Stimulated activated CD4-positive, alpha-beta T cell treated with anti-CD3 and anti-CD28 coated beads, Interleukin-12 subunit alpha, Interleukin-12 subunit beta, amount 100 ng/mL, for 24 hours (primary cell): ENCODE data around the gene ADAMTS16.

Experiments used
- DNase-seq, 2 experiments: peaks; one replicate each; pipeline ENCODE4 v3.0.0-alpha.2; 2020; ENCODE audit warnings: low read depth in 2 of 2

Gene ADAMTS16

DNA sequence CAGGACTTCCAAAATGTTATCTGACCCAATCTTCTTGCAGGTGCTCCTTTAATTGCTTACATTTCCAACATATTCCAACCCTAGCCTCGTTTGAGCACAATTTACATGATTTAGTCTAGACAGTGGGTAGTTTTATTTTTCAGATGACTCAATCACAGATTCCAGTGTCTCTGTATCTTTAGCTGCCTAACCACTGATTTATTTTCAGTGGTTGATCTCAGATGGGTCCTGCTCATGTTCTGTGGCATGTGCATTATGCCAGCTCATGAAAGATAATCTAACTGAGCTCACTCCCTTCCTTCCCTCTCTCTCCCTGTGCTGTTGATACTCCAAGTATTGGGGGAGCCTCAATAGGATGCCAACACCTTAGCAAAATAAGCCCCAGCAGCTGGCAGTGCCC lies 176.2 kb downstream of the ADAMTS16 start:
- no peak for DNase-seq

DNA sequence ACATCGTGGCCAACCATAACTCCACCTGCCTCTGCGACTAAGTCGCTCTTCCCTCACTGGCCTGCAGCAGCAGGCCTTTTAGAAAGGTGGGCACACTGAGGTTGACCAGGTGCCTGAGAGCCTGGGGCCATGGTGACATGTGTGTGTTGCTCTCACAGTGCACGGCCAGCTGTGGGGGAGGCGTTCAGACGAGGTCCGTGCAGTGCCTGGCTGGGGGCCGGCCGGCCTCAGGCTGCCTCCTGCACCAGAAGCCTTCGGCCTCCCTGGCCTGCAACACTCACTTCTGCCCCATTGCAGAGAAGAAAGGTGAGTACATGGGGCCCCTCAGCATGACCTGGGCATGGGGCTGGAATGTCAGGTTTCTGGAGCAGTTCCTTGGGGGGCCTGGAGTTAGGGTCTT lies 177.8 kb downstream of the ADAMTS16 start:
- DNase-seq: no peak

DNA sequence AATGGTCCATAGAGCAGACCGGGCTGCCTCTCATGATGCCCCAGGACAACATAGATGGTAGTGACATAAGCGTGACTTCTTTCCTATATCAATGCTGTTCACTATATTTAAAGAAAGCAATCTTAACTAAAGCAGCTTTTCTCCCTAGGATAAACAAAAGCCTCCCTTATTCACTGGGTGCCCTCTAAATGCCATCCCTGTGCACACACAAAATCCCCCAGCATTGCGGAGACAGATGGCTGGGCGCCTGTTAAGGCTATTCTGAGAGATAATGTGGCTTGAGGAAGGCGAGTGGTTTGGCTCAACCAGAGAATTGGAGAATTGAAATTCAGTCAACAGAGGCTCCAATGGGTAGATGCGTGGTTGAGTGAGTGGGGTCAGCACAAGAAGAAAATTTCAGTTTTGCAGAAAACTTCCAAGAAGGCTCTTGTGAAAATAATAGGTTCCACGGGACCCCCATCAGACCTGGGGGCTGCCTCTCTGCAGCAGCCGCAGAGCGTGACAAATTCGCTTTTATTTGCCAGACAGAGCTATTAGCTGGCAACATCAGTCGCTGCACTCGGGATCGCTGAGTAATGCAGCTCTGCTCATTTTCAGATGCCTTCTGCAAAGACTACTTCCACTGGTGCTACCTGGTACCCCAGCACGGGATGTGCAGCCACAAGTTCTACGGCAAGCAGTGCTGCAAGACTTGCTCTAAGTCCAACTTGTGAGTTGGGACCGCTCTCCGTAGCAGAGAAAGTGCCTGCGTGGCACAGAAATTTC lies 178.5 kb downstream of the ADAMTS16 start:
- no peak for DNase-seq

DNA sequence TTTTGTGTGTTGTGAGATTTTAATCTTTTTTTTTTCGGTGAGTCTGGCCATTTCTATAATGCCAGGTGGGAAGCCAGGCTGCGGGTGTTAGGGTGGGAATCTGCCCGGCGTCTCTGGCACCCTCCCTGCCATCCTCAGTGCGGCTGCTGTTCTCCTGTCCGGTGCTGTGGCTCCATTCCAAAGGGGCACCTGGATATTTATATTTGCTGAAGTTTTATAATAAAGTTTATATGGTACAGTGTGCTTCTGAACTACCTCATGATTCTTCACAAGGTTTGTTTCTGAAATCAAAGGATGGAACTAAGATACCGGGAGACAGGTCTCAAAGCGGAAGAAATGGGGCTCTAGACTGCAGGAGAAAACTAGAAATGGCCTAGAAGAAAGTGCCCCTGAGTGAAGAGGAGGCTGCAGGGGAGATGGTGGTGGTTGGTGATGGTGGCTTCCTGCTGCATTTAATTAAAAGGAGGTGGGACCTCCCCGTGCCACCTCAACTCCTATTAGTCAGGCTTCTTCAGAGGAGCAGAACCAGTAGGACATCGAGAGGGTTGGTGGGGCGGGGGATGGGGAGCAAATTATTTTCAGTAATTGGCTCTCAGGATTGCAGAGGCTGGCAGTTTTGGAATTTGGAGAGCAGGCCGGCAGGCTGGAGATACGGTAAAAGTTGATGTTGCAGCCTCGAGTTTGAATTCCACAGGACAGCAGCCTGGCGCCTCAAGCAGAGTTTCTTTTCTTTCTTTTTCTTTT lies 180.1 kb downstream of the ADAMTS16 start:
- DNase-seq: no peak

DNA sequence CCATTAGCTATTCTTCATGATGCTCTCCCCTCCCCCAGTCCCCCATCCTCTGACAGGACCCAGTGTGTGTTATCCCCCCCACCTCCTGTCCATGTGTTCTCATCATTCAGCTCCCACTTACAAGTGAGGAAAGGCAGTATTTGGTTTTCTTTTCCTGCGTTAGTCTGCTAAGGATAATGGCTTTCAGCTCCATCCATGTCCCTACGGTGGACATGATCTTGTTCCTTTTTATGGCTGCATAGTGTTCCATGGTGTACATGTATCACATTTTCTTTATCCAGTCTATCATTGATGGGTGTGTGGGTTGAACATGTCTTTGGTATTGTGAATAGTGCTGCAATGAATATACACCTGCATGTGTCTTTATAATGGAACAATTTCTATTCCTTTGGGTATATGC lies 181.0 kb downstream of the ADAMTS16 start:
- DNase-seq: no peak

DNA sequence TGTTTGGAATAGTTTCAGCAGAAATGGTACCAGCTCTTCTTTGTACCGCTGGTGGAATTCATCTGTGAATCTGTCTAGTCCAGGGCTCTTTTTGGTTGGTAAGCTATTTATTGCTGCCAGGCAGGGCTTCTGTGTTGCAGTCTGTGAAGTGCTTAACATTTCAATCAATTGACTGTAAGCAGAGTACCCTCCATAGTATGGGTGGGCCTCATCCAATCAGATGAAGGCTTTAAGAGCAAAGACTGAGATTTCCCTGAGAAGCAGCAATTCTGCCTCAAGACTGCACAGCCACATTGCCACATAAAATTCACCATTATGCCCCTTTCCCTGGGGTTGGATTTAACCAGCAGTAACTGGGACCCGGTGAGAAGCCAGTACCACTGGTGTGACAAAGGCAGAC lies 183.4 kb downstream of the ADAMTS16 start:
- DNase-seq: no peak

DNA sequence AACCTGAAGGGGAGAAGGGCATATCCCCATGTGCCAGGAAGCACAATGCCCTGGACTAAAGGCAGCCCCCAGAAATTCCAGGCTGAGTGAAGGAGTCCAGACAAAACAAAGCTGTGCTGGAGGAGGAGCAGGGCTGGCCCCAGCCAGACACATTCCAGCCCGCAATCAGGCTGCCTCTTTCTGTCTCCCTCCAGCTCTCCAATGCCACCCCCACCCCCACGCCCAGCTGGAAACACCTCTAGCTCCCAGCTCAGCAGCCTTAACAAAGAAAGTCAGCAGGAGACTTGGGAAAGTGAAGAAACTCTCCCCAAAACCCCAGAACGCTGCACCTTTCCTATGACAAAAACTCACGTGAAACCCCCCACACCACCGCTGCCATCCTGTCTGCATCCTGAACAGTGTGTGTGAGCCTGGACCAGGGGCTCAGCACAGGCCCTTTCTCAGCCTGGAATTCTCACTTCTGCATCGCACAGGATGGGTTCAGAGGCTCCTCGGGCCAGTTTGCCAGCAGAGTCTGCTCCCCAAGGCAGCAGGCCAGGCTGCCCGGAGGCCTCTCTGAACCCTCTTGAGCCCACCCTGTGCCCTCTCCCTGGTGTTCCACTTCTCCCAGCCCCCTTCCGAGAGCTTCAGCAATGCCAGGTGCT lies 186.1 kb downstream of the ADAMTS16 start:
- DNase-seq: no peak

DNA sequence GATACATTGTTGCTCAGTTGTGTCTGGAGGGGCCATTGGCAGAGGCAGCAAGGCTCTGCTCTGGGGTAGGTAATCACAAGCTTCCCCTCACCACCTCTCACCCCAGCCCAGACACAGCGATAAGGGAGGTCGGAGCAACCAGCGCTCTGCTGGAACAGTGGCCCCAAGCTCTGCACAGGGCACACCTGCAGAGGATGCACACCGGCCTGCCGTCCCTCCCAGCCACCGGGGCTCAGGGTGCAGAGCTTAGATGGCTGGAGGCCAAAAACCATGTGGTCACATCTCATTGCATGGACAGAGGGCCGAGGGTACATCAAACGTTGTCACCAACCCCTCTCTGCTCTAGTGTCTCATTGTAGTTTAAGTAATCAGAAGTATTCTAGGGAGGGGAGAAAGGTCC lies 187.0 kb downstream of the ADAMTS16 start:
- DNase-seq: no peak

DNA sequence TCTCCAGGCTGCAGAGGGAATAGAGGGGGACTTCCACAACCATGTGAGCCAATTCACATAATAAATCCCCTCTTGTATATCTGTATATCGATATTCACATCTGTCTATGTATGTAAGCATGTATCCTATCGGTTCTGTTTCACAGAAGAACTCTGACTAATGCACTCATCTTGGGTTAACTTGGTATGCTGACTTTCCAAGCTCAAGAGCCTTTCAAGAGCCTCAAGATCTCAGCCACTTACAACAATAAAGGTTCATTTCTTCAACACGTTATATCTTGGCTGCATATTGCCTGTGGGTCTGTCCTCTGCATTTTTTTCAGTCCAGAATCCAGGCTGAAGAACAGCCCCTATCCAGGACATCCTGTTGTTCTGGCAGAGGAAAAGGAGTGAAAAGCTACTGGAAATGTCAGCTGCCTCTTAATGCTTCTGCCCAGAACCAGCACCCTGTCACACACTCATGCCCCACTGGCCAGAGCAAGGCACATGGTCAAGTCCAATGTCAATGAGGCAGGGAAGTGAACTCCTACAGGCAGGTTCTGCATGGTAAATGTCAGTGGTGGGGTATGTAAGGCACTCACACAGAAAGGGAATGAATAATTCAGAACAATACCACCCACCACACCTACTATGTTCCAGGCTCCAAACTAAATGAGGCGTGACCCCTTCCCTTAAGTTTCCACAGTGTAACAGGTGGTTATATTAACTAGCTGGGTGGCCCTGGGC lies 190.8 kb downstream of the ADAMTS16 start:
- no peak for DNase-seq

DNA sequence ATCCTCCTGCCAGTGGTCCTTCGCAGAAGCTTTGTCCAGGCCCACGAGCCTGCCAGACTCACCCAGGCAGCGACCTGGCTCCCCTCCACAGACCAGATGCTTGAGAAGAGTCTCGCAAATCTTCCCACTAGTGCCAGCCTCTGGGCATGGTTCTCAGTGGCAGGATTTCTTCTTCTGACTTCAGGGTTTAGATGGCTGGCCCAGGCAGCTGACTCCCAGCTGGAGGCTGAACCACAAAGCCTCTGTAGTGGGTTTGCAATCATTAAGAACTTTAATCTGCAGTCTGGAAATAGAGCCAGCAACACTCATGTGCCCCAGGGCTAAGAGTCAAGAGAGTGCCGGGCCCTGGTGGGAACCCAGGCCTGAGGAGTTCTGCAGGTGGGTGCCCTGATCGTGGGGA lies 191.7 kb downstream of the ADAMTS16 start:
- DNase-seq: no peak

DNA sequence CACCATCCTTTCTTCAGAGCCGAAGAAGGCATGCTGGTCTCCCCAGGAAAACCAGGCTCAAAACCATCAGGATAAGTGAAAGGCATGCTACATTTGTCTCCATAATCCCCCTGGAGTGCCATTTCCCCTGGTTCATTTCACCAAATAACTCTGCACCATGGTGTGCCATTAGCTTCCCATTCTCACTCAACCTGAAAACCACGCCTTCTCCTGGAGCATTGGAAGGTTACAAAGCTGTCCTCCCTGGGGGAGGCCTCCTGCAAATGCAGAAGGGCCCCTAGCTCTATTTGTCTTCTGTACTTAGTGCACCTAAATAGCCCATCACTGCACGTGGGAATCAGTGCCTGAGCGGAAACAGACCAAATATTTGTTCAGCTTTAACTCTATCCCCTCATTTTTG lies 192.2 kb downstream of the ADAMTS16 start:
- DNase-seq: no peak

DNA sequence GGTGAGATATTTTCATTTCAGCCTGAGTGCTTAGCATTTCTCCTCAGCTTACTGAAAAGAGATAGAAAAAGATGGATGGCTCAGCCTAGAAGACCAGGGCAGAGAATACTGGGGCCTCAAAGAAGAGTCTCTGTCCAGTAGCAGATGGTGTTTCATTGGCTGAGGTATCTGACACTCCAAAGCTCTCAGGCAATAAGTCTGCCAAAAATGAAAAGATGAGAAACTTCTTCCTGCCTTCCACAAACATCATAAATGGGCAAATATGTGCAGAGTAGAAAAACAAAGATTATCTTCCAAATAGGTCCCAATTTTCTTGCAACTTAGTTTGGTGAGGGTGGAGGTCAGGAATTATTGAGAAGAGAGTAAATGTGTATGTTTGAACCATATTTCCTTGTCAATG lies 195.0 kb downstream of the ADAMTS16 start:
- DNase-seq: no peak

DNA sequence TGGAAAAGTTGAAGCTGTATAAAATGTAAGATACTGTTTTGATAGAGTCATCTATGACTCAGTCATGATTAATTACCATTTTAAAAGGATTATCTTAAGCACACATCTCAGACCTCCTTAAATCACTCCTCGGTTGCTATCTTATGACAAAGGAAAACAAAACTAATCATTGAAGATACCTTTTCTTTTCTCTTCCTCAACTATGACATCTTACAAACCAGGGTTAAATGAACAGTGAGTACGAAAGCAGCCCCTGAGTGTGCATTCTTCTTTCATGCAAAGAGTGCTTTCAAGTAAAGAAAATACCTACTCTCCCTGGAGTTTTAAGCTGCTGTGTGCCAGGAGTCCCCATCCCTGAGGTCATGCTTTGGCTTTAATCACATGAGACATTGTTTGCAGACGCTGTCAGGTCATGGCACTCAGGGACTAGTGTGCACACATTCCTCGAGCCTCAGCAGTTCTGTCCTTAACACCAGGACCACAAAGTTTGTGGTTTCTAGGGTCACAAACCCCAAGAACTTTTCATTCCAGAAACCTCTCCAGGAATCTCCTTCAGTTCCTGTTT lies 195.7 kb downstream of the ADAMTS16 start:
- no peak for DNase-seq

DNA sequence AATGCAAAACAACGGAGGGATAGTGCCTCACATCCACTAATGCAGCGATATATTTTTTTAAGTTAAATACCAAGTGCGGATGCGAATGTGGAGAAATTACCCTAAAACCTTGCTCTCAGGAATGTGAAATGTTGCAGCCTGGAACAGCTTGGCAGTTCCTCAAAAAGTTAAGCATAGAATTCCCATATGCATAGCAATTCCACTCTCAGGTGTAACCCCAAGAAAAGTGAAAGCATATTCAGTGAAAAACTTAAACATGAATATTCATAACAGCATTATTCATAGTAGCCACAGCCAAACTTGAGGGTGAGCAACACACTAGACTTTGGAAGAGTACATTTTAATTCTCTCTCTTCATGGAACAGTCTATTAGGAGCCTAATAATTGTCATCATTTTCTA lies 199.1 kb downstream of the ADAMTS16 start:
- DNase-seq: no peak

DNA sequence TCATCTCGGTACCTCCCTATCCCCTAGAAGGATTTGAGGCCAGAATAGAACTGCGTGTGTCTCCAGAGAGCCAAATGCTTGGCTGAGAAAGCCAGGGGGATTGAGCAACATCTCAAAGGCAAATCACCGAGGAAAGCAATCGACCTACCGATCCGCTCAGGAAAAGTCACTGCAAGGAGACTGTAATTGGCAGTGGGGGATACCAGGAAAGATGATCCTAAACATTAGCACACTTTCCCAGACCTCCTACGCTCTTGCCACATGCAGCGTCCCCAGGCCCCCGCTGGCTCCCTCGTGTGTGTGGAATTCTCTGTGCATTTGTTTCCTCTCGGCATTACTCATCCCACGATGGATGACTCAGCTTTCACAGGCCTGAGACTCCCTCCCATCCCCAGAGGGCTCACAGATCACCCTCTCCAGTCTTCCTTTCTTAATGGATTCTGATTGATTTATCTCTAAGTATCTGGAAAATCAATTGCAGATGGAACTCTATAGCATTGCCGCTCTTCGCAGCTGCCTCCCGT lies 200.1 kb downstream of the ADAMTS16 start:
- no peak for DNase-seq

DNA sequence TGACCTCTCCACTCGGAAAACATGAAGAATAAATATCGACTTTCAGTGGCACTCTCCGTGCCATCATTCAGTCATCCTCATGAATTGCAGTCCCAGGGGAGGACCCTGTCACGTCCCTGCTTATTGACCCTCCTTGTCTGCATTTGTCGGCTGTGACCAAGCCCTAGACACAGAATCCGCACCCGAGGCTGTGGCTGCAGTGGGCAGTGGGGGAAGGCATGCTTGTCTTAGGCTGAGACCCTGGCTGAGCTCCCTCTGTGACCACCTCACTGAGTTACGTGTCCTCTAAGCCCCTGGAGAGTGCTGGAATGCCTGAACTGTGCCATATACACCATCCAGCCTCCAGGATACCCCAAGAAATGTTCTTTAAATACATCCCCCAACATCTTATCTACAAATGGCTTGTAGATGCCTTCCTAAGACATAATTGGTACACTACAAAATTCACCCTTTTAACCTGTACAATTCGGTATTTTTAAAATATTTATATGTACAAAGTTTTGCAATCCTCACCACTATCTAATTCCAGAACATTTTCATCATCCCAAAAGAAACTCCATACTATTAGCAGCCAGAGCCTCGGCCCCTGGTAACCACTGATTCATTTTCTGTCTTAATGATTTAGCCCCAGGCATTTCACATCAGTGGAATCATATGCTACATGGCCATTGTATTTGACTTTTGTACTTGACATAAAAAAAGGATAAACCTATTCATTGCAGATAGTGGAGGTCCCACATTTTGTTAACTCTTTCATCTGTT lies 201.6 kb downstream of the ADAMTS16 start:
- no peak for DNase-seq

DNA sequence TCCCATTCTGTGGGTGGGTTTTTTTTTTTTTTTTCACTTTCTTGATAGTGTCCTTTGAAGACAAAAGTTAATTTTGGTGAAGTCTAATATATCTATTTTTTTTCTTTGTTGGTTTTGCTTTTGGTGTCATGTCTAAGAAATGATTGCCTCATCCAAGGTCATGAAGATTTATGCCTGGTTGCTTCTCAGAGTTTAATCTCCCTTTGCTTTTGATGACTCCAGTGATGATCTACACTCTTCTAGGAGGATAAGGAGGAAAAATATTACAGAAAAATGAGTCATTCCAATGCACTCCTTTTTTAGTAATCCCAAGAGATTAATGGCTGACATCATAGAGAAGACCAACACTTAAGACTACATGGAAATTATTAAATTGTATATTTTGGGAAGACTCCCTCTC lies 202.7 kb downstream of the ADAMTS16 start:
- DNase-seq: no peak

DNA sequence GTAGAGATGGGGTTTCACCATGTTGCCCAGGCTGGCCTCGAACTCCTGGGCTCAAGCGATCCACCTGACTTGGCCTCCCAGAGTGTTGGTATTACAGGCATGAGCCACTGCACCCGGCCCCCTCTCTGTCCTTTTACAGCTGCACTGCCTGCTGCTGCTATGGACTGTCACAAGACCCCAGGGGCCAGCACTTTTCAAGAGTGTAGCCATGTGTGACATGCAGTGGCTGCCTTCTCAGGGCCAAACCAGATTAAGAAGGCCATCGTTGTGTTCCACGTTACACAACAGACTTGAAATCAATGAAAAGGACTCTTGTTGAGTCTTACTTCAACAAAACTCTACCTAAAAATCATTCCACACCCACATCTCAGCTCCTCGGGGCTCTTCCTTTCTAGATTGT lies 203.4 kb downstream of the ADAMTS16 start:
- no peak for DNase-seq

DNA sequence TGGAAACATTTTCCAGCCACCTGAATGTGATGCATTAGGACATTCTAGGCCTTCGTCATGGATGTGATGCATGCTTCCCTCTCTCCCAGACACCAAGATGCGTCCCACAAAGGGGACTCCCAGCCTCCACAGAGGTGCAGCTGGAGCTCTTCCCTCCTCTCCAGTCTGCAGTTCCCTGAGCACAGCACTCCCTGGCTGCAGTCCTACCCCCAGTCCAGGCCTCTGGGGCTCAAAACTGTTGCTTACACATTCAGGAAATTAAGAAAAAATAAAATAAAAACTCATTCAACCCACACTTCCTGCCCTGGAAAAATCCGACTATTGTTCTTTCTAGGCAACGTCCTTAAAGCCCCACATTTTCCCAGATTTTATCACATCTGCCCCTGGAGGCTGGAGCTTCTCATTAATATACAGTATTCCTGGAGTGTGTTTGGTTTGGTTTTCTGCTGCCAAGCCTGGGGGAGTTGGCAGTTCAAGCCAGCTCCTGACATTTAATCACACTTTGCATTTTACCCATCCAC lies 204.0 kb downstream of the ADAMTS16 start:
- DNase-seq: no peak

DNA sequence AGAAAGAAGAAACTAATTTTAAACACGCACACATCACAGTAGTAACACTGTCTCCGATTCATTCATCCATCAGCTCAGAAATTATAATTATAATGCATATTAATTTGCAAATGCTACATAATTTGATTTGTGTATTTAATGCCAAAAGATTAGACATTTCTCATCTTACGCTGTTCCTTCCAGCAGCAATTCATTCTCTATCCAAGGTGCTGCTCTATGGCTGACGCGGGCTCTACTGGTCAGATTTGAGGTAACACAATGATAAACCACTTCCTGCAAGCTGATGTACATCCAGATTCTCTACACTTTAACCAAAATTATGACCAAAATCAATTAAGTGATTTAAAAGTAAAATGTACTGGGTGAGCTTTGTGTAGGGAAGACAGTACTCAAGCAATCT lies 204.5 kb downstream of the ADAMTS16 start:
- no peak for DNase-seq

DNA sequence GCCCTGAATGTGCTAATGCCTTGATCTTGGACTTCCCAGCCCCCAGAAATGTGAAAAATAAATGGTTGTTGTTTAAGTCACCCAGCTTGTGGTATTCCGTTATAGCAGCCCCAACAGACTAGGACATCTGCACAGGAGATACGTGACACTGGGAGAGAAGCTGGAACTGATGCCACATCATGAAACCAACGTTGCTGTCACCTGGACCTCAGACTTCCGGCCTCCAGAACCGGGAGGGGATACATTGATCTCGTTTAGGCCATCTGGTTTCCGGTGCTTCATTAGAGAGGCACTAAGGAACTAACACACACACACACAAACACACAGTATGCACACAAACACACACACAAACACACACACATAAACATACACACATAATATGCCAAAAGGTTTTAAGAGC lies 207.3 kb downstream of the ADAMTS16 start:
- DNase-seq: no peak
